ENCODE measurements around the gene CHRND. TPM values are rescaled to one million over a fixed set of nuclear protein-coding genes. Genes with fewer than 3 reads are reported as not detected.

The CHRND gene
- total RNA-seq, 1 experiment from 2014 or later: not detected

DNA sequence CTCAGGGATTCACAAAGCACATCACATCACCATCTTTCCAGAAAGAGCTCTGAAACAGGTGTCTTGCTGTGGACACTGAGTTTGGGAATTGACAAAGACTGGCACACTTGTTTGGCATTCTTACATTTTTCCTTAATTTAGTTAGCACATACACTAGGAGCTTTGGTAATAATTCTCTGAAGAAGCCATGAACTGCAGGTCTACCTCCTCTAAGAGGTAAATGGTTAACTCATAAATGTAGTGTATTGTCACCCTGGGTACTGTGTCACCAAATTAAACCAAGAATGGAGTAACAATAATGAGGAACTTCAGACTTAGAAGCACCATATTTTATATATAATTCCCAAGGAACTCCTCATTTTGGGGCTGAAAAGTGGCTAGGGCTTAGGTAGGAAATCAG lies 47.1 kb downstream of the CHRND start:
- TF ChIP-seq CTCF (IDR thresholded peaks at IDR 0.05; ENCODE audit: insufficient read depth in 1 of 2, low read depth in 1 of 2, low read length in 1 of 2, severe bottlenecking in 1 of 2, unreplicated experiment in 1 of 2): no peak
- Mint-ChIP-seq H3K27ac (ENCODE audit: unreplicated experiment) (no peak overlapping the region), H3K9me3 (ENCODE audit: unreplicated experiment) (no peaks in the 10 kb centered on the region), H3K27me3 (ENCODE audit: insufficient read depth, unreplicated experiment) (no peaks in the 10 kb centered on the region), H3K4me1 (ENCODE audit: low read depth, unreplicated experiment) (no peaks in the 10 kb centered on the region), H3K36me3 (ENCODE audit: insufficient read depth, unreplicated experiment) (peaks cover 23% of the 10 kb centered on the region), H3K4me3 (ENCODE audit: unreplicated experiment) (no peak overlapping the region)
- BruUV-seq (replicated peaks): no TSS peak
- ChIA-PET POLR2A (no interaction called here), CTCF (no interaction called here)
- Histone ChIP-seq H3K27me3 (replicated peaks; ENCODE audit: control insufficient read depth, insufficient read depth, low read length) (no peaks in the 10 kb centered on the region), H3K9me3 (no peaks in the 10 kb centered on the region), H3K36me3 (ENCODE audit: control insufficient read depth, insufficient read depth, low read length) (peaks cover 2% of the 10 kb centered on the region), H3K4me1 (peaks cover 1% of the 10 kb centered on the region), H3K4me3 (ENCODE audit: low read depth, low read length) (no peak overlapping the region)
- intact Hi-C loops (cut with micrococcal nuclease; ENCODE audit: unreplicated experiment): no loop called here
- DNase-seq: no peak

DNA sequence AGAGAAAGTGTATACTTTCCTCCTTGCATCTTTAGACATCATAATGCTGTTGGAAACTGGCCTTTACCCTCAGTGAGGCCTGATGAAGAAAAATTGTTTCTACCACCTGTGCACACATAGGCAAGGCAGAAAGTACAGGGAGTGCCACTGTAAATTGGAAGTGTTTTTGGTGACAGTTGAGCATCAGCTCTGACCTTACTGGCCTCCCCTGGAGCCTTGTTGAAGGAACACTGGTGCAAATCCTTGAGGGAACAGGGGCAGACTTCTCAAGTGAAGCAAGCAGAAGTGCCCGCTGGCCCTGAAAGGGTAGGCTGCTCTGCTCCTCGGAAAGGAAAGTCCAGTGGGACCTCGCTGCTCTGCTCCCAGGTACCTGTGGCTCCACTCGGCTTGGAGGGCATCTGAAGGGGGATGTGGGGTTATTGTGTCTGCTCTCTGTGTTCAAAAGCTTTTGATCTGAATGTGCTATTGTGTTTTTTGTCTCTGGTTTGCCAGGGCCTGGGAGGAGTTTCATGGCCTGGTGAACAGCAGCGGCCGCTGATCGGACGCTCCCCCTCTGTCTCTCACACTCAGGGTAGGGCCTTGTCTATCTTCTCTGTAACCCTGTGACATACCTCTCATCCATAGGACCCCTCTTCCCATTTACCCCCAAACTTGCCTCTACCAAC lies 47.9 kb downstream of the CHRND start:
- H3K27me3 ChIP-seq (replicated peaks; ENCODE audit: control insufficient read depth, insufficient read depth, low read length): no peaks in the 10 kb centered on the region
- no peak overlapping the region for H3K4me3 Mint-ChIP-seq (ENCODE audit: unreplicated experiment)
- H3K9me3 Mint-ChIP-seq (ENCODE audit: unreplicated experiment): no peaks in the 10 kb centered on the region
- ChIA-PET POLR2A (no interaction called here), CTCF (no interaction called here)
- peaks cover 19% of the 10 kb centered on the region for H3K36me3 Mint-ChIP-seq (ENCODE audit: insufficient read depth, unreplicated experiment)
- no peak for TF ChIP-seq CTCF (IDR thresholded peaks at IDR 0.05; ENCODE audit: insufficient read depth in 1 of 2, low read depth in 1 of 2, low read length in 1 of 2, severe bottlenecking in 1 of 2, unreplicated experiment in 1 of 2)
- no peaks in the 10 kb centered on the region for H3K9me3 ChIP-seq
- H3K4me1 Mint-ChIP-seq (ENCODE audit: low read depth, unreplicated experiment): no peaks in the 10 kb centered on the region
- peaks cover 2% of the 10 kb centered on the region for H3K36me3 ChIP-seq (ENCODE audit: control insufficient read depth, insufficient read depth, low read length)
- no peak overlapping the region for H3K4me3 ChIP-seq (ENCODE audit: low read depth, low read length)
- H3K27ac Mint-ChIP-seq (ENCODE audit: unreplicated experiment): no peak overlapping the region
- DNase-seq: no peak
- H3K4me1 ChIP-seq: peaks cover 6% of the 10 kb centered on the region
- intact Hi-C loops (cut with micrococcal nuclease; ENCODE audit: unreplicated experiment): no loop called here
- BruUV-seq (replicated peaks): no TSS peak
- no peaks in the 10 kb centered on the region for H3K27me3 Mint-ChIP-seq (ENCODE audit: insufficient read depth, unreplicated experiment)

DNA sequence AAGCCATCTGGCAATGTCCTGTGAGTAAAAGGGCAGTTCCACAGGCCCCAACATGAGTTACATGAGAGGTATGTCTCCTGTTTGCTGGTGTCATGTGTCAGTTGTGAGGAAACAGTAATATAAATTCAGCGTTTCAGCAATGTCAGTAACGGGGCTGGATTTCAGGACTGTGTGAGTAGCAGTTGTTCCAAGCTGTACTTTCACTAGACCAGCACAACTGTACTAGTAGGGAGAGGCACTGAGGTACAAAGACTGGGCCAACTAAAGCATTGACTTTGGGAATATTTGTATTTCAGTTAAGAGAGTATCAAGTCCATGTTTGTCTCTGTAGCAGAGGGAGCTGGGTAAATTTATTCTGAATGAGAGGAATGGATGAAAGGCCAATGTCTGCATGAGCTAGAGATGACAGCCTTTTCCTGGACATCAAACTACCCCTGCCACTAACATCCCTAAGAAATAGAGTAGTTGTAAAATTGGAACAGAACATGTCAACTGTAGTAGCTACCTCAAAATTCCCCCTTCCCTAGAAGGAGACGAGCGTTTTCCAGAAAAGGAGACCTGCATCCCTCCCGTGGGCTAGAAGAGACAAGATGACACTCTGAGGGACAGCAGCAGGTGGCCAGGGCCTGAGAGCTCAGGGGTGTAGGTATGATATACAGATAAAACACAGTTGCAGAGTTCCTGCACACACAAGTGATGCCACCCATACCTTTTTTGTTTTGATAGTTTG lies 48.9 kb downstream of the CHRND start:
- no peak for TF ChIP-seq CTCF (IDR thresholded peaks at IDR 0.05; ENCODE audit: insufficient read depth in 1 of 2, low read depth in 1 of 2, low read length in 1 of 2, severe bottlenecking in 1 of 2, unreplicated experiment in 1 of 2)
- Mint-ChIP-seq H3K27me3 (ENCODE audit: insufficient read depth, unreplicated experiment) (no peaks in the 10 kb centered on the region), H3K9me3 (ENCODE audit: unreplicated experiment) (no peaks in the 10 kb centered on the region), H3K36me3 (ENCODE audit: insufficient read depth, unreplicated experiment) (peaks cover 11% of the 10 kb centered on the region), H3K4me1 (ENCODE audit: low read depth, unreplicated experiment) (no peaks in the 10 kb centered on the region), H3K27ac (ENCODE audit: unreplicated experiment) (no peak overlapping the region), H3K4me3 (ENCODE audit: unreplicated experiment) (no peak overlapping the region)
- Histone ChIP-seq H3K36me3 (ENCODE audit: control insufficient read depth, insufficient read depth, low read length) (no peaks in the 10 kb centered on the region), H3K4me1 (peaks cover 10% of the 10 kb centered on the region), H3K27me3 (replicated peaks; ENCODE audit: control insufficient read depth, insufficient read depth, low read length) (no peaks in the 10 kb centered on the region), H3K4me3 (ENCODE audit: low read depth, low read length) (no peak overlapping the region), H3K9me3 (no peaks in the 10 kb centered on the region)
- ChIA-PET CTCF (no interaction called here), POLR2A (no interaction called here)
- BruUV-seq (replicated peaks): no TSS peak
- DNase-seq: no peak
- intact Hi-C loops (cut with micrococcal nuclease; ENCODE audit: unreplicated experiment): no loop called here
